MV-4-11 (cell line): ENCODE data around the gene IFNGR1.

Experiments used
- DNase-seq: peaks from one replicate; lab custom pipeline; 2025; lab: John Stamatoyannopoulos, UW

The IFNGR1 gene

GRCh38 chr6:137150072-137150471 lies 69.1 kb downstream of the IFNGR1 start:
- peak; percentile 92 for DNase-seq

- DNase-seq = no peak
Observed at GRCh38 chr6:137149035-137149393, 70.2 kb downstream of the IFNGR1 start.

GRCh38 chr6:137148306-137149034 lies 70.7 kb downstream of the IFNGR1 start:
- DNase-seq = peak; percentile 90
